ENCODE data around the gene ANKS1A.

DNA sequence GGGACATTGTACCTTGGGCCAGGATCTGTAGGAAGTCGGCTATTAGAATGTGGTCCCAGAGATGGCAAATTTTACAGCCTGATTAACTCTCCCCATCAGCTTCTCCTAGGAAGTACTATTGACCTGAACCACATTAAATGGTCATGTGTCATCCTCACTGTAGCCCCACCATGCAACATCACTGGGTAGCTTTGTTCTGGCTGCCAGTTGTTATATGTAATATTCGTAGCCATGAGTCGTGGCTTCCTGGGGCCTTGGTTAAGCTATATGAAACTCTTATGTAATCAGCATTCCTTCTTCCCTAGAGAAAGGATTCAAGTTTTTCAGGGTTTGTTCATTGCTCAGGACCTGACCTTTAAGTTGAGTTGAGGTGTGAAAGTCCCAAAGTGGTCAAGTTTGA lies 125.7 kb downstream of the ANKS1A start:
- TF ChIP-seq, protein P1, sequence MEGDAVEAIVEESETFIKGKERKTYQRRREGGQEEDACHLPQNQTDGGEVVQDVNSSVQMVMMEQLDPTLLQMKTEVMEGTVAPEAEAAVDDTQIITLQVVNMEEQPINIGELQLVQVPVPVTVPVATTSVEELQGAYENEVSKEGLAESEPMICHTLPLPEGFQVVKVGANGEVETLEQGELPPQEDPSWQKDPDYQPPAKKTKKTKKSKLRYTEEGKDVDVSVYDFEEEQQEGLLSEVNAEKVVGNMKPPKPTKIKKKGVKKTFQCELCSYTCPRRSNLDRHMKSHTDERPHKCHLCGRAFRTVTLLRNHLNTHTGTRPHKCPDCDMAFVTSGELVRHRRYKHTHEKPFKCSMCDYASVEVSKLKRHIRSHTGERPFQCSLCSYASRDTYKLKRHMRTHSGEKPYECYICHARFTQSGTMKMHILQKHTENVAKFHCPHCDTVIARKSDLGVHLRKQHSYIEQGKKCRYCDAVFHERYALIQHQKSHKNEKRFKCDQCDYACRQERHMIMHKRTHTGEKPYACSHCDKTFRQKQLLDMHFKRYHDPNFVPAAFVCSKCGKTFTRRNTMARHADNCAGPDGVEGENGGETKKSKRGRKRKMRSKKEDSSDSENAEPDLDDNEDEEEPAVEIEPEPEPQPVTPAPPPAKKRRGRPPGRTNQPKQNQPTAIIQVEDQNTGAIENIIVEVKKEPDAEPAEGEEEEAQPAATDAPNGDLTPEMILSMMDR (conservative IDR thresholded peaks at IDR 0.05; ENCODE audit: low read depth, low read length) = no peak
- no peak for TF ChIP-seq MAZ (IDR thresholded peaks at IDR 0.05; ENCODE audit: borderline replicate concordance, low read depth, low read length)
- no peak for TF ChIP-seq BHLHE40 (IDR thresholded peaks at IDR 0.05; ENCODE audit: low read depth, low read length)
- TF ChIP-seq MAFK (IDR thresholded peaks at IDR 0.05; ENCODE audit: low read depth, low read length) = no peak
- TF ChIP-seq POLR2A (IDR thresholded peaks at IDR 0.05; ENCODE audit: low read depth, low read length) = no peak
- TF ChIP-seq RAD21 (IDR thresholded peaks at IDR 0.05; ENCODE audit: low read length) = no peak
- no peak for TF ChIP-seq CHD1 (IDR thresholded peaks at IDR 0.05; ENCODE audit: low read depth, low read length)

Measured in IMR-90 (cell line).